ENCODE data around the gene PBX1.

Gene PBX1

DNA sequence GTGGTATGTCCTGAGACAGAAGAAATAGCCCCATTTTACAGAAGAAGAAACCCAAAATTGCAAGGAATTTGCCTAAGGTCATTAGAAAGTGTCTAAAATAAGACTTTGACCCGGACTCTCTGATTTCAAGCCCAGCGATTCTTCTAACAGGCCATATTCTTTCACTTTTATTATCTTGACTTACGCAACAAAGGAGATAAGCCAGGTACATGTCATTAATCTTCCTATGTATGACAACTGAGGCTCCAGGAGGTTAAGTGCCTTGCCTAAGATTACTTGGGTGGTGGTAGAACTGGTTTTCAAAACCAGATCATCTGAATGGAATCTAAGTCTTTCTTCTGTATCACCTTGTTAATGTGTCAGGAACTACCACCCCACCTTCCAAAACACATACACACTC, 124.3 kb downstream of the PBX1 start:
- Histone ChIP-seq H3K36me3 (ENCODE audit: insufficient read depth) (no peaks in the 10 kb centered on the region), H2AFZ (ENCODE audit: low read depth) (no peak overlapping the region), H3K79me2 (ENCODE audit: insufficient read depth, low read depth) (no peaks in the 10 kb centered on the region), H3K4me3 (IDR thresholded peaks at IDR 0.05; ENCODE audit: insufficient read depth, low read depth, low read length) (no peak overlapping the region), H3K9ac (no peak overlapping the region), H4K20me1 (ENCODE audit: insufficient read depth) (no peaks in the 10 kb centered on the region), H3K27me3 (ENCODE audit: insufficient read depth, low read depth) (no peaks in the 10 kb centered on the region), H3K27ac (no peak overlapping the region), H3K4me2 (no peak overlapping the region), H3K4me1 (ENCODE audit: low read depth, poor library complexity, severe bottlenecking) (no peaks in the 10 kb centered on the region)
- TF ChIP-seq, protein P1, sequence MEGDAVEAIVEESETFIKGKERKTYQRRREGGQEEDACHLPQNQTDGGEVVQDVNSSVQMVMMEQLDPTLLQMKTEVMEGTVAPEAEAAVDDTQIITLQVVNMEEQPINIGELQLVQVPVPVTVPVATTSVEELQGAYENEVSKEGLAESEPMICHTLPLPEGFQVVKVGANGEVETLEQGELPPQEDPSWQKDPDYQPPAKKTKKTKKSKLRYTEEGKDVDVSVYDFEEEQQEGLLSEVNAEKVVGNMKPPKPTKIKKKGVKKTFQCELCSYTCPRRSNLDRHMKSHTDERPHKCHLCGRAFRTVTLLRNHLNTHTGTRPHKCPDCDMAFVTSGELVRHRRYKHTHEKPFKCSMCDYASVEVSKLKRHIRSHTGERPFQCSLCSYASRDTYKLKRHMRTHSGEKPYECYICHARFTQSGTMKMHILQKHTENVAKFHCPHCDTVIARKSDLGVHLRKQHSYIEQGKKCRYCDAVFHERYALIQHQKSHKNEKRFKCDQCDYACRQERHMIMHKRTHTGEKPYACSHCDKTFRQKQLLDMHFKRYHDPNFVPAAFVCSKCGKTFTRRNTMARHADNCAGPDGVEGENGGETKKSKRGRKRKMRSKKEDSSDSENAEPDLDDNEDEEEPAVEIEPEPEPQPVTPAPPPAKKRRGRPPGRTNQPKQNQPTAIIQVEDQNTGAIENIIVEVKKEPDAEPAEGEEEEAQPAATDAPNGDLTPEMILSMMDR (conservative IDR thresholded peaks at IDR 0.05; ENCODE audit: low read depth, low read length): no peak

DNA sequence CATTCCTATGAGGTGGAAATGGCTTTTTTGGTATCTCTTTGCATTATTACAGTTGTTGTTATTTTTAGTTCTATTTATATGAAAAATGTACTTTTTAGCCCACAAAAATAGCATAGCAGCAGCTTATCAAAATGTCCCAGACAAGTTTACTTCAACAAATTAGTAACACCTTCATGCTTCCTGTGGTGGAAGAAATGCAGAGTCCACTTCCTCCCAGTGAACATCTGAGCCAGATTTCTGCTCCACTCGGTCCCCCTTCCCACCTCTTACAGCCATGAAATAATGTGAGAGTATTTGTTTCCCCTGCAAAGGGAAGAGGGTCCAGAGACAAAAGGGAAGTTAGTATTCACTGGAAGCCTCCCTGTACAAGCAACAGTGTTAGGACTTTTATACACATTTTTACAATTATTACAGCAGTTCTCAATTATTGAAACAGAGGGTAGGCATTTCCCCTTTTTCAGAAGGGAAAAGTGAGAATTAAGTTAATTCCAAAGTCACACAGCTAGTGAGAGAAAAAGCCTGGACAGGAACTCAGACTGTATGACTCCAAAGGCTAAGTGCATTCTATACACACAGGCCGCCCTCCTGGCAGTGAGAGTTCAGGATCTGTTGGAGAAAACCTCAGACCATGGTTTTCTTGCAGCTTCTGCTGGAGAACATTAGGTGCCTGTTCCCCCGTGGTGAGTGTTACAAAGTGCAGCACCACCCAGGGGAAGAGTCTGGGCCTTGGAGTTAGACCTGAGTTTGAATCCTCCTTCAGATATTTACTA, 126.5 kb downstream of the PBX1 start:
- Histone ChIP-seq H3K4me1 (ENCODE audit: low read depth, poor library complexity, severe bottlenecking) (no peaks in the 10 kb centered on the region), H3K9ac (no peak overlapping the region), H2AFZ (ENCODE audit: low read depth) (no peak overlapping the region), H3K36me3 (ENCODE audit: insufficient read depth) (no peaks in the 10 kb centered on the region), H4K20me1 (ENCODE audit: insufficient read depth) (no peaks in the 10 kb centered on the region), H3K79me2 (ENCODE audit: insufficient read depth, low read depth) (no peaks in the 10 kb centered on the region), H3K27me3 (ENCODE audit: insufficient read depth, low read depth) (no peaks in the 10 kb centered on the region), H3K4me2 (no peak overlapping the region), H3K4me3 (IDR thresholded peaks at IDR 0.05; ENCODE audit: insufficient read depth, low read depth, low read length) (no peak overlapping the region), H3K27ac (no peak overlapping the region)
- TF ChIP-seq, protein P1 (conservative IDR thresholded peaks at IDR 0.05; ENCODE audit: low read depth, low read length): no peak

DNA sequence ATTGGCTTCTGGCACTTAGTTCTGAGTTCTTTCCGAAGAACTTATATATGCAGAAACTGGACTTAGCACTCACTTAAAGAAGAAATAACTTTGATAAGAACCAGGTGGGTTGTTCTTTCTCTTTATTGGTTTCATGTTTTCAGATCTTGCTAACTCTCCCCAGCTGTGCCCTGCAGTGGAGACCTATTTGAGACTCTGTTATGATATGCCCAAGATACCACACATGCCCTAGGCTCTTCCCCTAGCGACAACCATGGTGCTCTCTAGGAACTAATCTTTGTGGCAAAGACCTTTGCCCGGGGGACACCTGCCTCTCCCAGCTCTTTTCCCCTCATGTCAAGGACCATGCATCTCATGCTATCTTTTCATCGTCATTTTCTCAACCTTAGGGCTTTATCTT, 128.8 kb downstream of the PBX1 start:
- H3K4me2 ChIP-seq: no peak overlapping the region
- no peaks in the 10 kb centered on the region for H4K20me1 ChIP-seq (ENCODE audit: insufficient read depth)
- no peak overlapping the region for H3K4me3 ChIP-seq (IDR thresholded peaks at IDR 0.05; ENCODE audit: insufficient read depth, low read depth, low read length)
- TF ChIP-seq, protein P1 (conservative IDR thresholded peaks at IDR 0.05; ENCODE audit: low read depth, low read length): no peak
- no peak overlapping the region for H3K9ac ChIP-seq
- no peak overlapping the region for H2AFZ ChIP-seq (ENCODE audit: low read depth)
- H3K27me3 ChIP-seq (ENCODE audit: insufficient read depth, low read depth): no peaks in the 10 kb centered on the region
- no peaks in the 10 kb centered on the region for H3K79me2 ChIP-seq (ENCODE audit: insufficient read depth, low read depth)
- no peak overlapping the region for H3K27ac ChIP-seq
- H3K36me3 ChIP-seq (ENCODE audit: insufficient read depth): no peaks in the 10 kb centered on the region
- no peaks in the 10 kb centered on the region for H3K4me1 ChIP-seq (ENCODE audit: low read depth, poor library complexity, severe bottlenecking)

DNA sequence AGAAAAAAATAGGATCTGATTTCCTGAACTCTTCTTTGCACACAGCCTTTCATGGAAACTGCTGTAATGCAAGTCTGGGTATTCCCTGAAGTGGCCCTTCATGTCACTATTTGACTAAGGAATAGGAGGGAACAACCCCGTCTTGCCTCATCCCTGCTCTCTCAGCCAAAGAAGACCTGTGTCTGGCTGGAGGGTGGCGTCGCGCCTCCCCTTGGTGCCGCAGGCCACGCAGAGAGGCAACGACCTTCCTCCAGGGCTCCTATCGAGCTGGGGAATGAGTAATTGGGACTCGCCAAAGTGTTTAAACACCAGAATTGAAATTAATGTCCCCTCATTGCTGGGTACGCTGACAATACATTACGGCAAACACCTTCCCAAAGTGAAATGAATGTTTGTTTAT, 129.8 kb downstream of the PBX1 start:
- H4K20me1 ChIP-seq (ENCODE audit: insufficient read depth): no peaks in the 10 kb centered on the region
- H3K4me3 ChIP-seq (IDR thresholded peaks at IDR 0.05; ENCODE audit: insufficient read depth, low read depth, low read length): no peak overlapping the region
- H3K36me3 ChIP-seq (ENCODE audit: insufficient read depth): no peaks in the 10 kb centered on the region
- no peaks in the 10 kb centered on the region for H3K79me2 ChIP-seq (ENCODE audit: insufficient read depth, low read depth)
- H2AFZ ChIP-seq (ENCODE audit: low read depth): no peak overlapping the region
- H3K4me2 ChIP-seq: no peak overlapping the region
- TF ChIP-seq, protein P1 (conservative IDR thresholded peaks at IDR 0.05; ENCODE audit: low read depth, low read length): no peak
- H3K27ac ChIP-seq: no peak overlapping the region
- H3K9ac ChIP-seq: no peak overlapping the region
- H3K4me1 ChIP-seq (ENCODE audit: low read depth, poor library complexity, severe bottlenecking): no peaks in the 10 kb centered on the region
- no peaks in the 10 kb centered on the region for H3K27me3 ChIP-seq (ENCODE audit: insufficient read depth, low read depth)
